Stimulated activated naive CD8-positive, alpha-beta T cell treated with anti-CD3 and anti-CD28 coated beads, Interleukin-15, Interleukin-2, amounts not matched to agents 100 U/mL and 50 U/mL, for 24 hours (primary cell): ENCODE results near the gene CLN5.
A peak's percentile ranks its signal among the peaks of the same experiment; 100 is the strongest.
"Not testable (repeated sequence)": the region's sequence is repeated elsewhere in the genome, so short reads cannot be mapped to it uniquely, and the experiment has no call there.

ENCODE experiments used
- ATAC-seq: fragments of 150-1000 bp; cut with Tn5 transposase; one replicate; pipeline ENCODE4 v1.10.0; 2021
- DNase-seq: peaks from one replicate; pipeline ENCODE4 v3.0.0; 2021

The CLN5 gene

GRCh38 chr13:76976490-76976889, 15.4 kb upstream of the CLN5 start:
- no peak for DNase-seq
- ATAC-seq: no peak

GRCh38 chr13:76976929-76977328, 15.0 kb upstream of the CLN5 start:
- ATAC-seq: no peak
- no peak for DNase-seq

GRCh38 chr13:76980075-76980718, 11.7 kb upstream of the CLN5 start:
- DNase-seq (peak; percentile 96), ATAC-seq (peak; percentile 100)

- ATAC-seq (no peak), DNase-seq (no peak)
Measured at GRCh38 chr13:76982061-76982460, 9.8 kb upstream of the CLN5 start.

- ATAC-seq: no peak
Measured at GRCh38 chr13:76983676-76984075, 8.2 kb upstream of the CLN5 start.

GRCh38 chr13:76991432-76991795, 467 bp upstream of the CLN5 start:
- peak; percentile 73 for DNase-seq
- ATAC-seq: peak; percentile 82

More at GRCh38 chr13:76983676-76984075, 8.2 kb upstream of the CLN5 start:
- no peak for DNase-seq

- no peak for ATAC-seq
- DNase-seq: peak; percentile 19
Measured at GRCh38 chr13:76992548-76993001, 694 bp downstream of the CLN5 start.

- ATAC-seq (no peak), DNase-seq (no peak)
Measured at GRCh38 chr13:76993021-76993420, 1.1 kb downstream of the CLN5 start.

GRCh38 chr13:76993473-76993872, 1.6 kb downstream of the CLN5 start:
- DNase-seq: no peak
- no peak for ATAC-seq

GRCh38 chr13:76994281-76994680, 2.4 kb downstream of the CLN5 start:
- ATAC-seq (no peak), DNase-seq (no peak)

GRCh38 chr13:77000475-77000874, 8.6 kb downstream of the CLN5 start:
- DNase-seq: no peak
- no peak for ATAC-seq

- no peak for DNase-seq
- peak; percentile 36 for ATAC-seq
Measured at GRCh38 chr13:77001540-77001939, 9.7 kb downstream of the CLN5 start.

- DNase-seq (no peak), ATAC-seq (no peak)
Measured at GRCh38 chr13:77001963-77002587, 10.2 kb downstream of the CLN5 start.

GRCh38 chr13:77002590-77003190, 10.8 kb downstream of the CLN5 start:
- ATAC-seq: no peak

GRCh38 chr13:77008337-77008736, 16.5 kb downstream of the CLN5 start:
- not testable (repeated sequence) for DNase-seq

More at GRCh38 chr13:77002590-77003190, 10.8 kb downstream of the CLN5 start:
- no peak for DNase-seq

GRCh38 chr13:77009011-77009410, 17.1 kb downstream of the CLN5 start:
- DNase-seq (no peak), ATAC-seq (peak; percentile 85)

More at GRCh38 chr13:77008337-77008736, 16.5 kb downstream of the CLN5 start:
- ATAC-seq: peak; percentile 73

- not testable (repeated sequence) for DNase-seq, ATAC-seq
Measured at GRCh38 chr13:77009719-77010118, 17.8 kb downstream of the CLN5 start.

- ATAC-seq: no peak
- DNase-seq: no peak
Measured at GRCh38 chr13:77013853-77014542, 22.1 kb downstream of the CLN5 start.

- no peak for DNase-seq
Measured at GRCh38 chr13:77014906-77015685, 23.2 kb downstream of the CLN5 start.

GRCh38 chr13:77016251-77016812, 24.5 kb downstream of the CLN5 start:
- DNase-seq: no peak
- ATAC-seq: no peak

More at GRCh38 chr13:77014906-77015685, 23.2 kb downstream of the CLN5 start:
- ATAC-seq: no peak

GRCh38 chr13:77016888-77017623, 25.2 kb downstream of the CLN5 start:
- ATAC-seq: no peak
- no peak for DNase-seq
